Erythroblast (primary cell): ENCODE data around the gene PPP1R37.

Experiments used
- GATA1 ChIP-seq: IDR thresholded peaks from 2 replicates; pipeline ENCODE4 v1.6.1; 2011; ENCODE audit warnings: low read depth, mild to moderate bottlenecking, control low read depth, low read length, moderate library complexity
- POLR2A ChIP-seq: IDR thresholded peaks from 2 replicates; pipeline ENCODE4 v1.6.1; 2011; ENCODE audit warnings: mild to moderate bottlenecking, low read length

- TF ChIP-seq POLR2A (no peak), GATA1 (no peak)
Measured at GRCh38 chr19:45156751-45157150, 63.8 kb downstream of the PPP1R37 start.
